Transverse colon (tissue), 4 donors: Measurements from ENCODE around the gene PLA2G4D.

Experiments
- POLR2AphosphoS5 ChIP-seq, 3 donors: sonication (generic); formaldehyde crosslinking; IDR thresholded peaks; one replicate each; pipeline ENCODE4 v1.6.1; 2016; ENCODE audit warnings: antibody characterized with exemption in 3 of 3
- TF ChIP-seq, protein P1 (sequence below), 5 experiments: fragments of 200-600 bp in 3 of 5; fragments of 450-650 bp in 2 of 5; sonication (generic) in 3 of 5; IDR thresholded peaks; 1 replicate in 2 of 5; 2 replicates in 3 of 5; pipeline ENCODE4 v1.5.1; 2016 to 2017; ENCODE audit warnings: antibody characterized with exemption in 5 of 5, inconsistent platforms in 3 of 5, mild to moderate bottlenecking in 2 of 5, moderate library complexity in 1 of 5

DNA sequence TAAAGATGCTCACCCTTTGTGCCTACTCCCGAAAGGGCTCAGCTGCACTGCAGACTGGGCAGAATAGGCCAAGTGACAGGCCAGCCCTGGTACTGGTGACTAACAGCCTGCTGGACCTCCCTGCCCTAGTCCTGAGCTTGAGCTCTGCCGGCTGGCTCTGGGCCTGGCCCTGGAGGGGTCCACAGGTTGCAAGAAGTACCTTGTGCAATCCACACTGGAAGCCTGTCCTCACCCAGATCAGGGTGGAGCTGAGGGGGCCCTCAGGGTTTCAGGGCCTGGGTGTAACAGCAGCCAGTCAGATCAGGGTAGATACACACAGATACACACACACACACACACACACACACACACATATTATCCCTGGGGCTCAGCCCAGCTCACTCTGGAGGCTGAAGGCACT, 27.3 kb upstream of the PLA2G4D start:
- TF ChIP-seq, protein P1, sequence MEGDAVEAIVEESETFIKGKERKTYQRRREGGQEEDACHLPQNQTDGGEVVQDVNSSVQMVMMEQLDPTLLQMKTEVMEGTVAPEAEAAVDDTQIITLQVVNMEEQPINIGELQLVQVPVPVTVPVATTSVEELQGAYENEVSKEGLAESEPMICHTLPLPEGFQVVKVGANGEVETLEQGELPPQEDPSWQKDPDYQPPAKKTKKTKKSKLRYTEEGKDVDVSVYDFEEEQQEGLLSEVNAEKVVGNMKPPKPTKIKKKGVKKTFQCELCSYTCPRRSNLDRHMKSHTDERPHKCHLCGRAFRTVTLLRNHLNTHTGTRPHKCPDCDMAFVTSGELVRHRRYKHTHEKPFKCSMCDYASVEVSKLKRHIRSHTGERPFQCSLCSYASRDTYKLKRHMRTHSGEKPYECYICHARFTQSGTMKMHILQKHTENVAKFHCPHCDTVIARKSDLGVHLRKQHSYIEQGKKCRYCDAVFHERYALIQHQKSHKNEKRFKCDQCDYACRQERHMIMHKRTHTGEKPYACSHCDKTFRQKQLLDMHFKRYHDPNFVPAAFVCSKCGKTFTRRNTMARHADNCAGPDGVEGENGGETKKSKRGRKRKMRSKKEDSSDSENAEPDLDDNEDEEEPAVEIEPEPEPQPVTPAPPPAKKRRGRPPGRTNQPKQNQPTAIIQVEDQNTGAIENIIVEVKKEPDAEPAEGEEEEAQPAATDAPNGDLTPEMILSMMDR (IDR thresholded peaks at IDR 0.05) = no peak
- TF ChIP-seq POLR2AphosphoS5 (IDR thresholded peaks at IDR 0.05) = no peak
